ENCODE data around the gene VIPR2.

The VIPR2 gene

DNA sequence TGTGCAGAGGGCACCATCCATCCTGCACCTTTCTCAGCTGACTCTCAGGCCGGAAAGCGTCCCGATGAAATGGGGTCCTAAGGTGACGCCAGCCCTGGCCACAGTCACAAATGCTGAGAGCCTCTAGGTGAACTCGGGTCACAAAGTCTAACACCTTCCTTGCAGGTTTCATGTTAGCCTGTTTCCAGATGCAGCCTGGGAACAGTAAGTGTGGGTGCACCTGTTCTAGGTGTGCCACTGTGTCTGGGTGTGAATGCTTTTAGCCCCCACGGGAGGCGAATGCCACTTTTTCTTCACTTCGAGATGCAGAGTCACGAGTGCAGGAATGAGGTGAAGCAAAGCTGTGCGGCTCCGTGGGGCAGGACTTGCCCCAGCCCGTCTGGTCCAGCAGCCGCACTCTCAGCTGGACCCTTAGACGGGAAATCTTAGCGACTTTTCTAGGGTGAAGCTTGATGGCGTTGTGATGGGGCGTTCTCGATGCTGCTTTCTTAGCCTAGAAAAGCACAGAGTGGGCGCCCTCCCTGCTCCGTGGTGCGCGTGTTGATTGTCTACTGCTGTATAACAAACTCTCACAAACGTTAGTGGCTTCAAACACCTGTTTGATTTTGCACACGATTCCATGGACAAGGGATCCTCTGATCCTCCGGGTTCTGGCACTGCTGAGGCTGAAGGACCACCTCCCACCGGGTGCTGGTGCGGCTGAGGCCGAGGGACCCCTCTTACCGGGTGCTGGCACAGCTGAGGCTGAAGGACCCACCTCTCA, 13.6 kb upstream of the VIPR2 start:
- Histone ChIP-seq H3K4me3 (ENCODE audit: low read depth in 1 of 2, low read length in 2 of 2) (no peak overlapping the region), H3K9me3 (ENCODE audit: insufficient read depth, low read length, severe bottlenecking) (no peaks in the 10 kb centered on the region), H4K20me1 (ENCODE audit: insufficient read depth, low read length) (no peaks in the 10 kb centered on the region), H2AFZ (ENCODE audit: low read depth, low read length) (0 out of 2 replicates have a peak overlapping the region, but pooled peaks have one; percentile 11), H3K79me2 (ENCODE audit: insufficient read depth, low read length) (no peaks in the 10 kb centered on the region), H3K27ac (ENCODE audit: low read length) (peak overlapping the region; percentile 53), H3K4me2 (ENCODE audit: insufficient read depth, low read length) (no peak overlapping the region), H3K9ac (ENCODE audit: low read depth, low read length) (no peak overlapping the region), H3K27me3 (ENCODE audit: insufficient read depth, low read length, poor library complexity) (no peaks in the 10 kb centered on the region), H3K4me1 (ENCODE audit: insufficient read depth, low read length) (peaks cover 16% of the 10 kb centered on the region), H3K36me3 (ENCODE audit: insufficient read depth, low read length) (no peaks in the 10 kb centered on the region)
- ATAC-seq (ENCODE audit: insufficient read depth, low read depth) (no peak), DNase-seq (no peak)
- TF ChIP-seq EZH2 (IDR thresholded peaks at IDR 0.05; ENCODE audit: borderline replicate concordance, low read depth, low read length, severe bottlenecking): no peak
- TF ChIP-seq, protein P1, sequence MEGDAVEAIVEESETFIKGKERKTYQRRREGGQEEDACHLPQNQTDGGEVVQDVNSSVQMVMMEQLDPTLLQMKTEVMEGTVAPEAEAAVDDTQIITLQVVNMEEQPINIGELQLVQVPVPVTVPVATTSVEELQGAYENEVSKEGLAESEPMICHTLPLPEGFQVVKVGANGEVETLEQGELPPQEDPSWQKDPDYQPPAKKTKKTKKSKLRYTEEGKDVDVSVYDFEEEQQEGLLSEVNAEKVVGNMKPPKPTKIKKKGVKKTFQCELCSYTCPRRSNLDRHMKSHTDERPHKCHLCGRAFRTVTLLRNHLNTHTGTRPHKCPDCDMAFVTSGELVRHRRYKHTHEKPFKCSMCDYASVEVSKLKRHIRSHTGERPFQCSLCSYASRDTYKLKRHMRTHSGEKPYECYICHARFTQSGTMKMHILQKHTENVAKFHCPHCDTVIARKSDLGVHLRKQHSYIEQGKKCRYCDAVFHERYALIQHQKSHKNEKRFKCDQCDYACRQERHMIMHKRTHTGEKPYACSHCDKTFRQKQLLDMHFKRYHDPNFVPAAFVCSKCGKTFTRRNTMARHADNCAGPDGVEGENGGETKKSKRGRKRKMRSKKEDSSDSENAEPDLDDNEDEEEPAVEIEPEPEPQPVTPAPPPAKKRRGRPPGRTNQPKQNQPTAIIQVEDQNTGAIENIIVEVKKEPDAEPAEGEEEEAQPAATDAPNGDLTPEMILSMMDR (IDR thresholded peaks at IDR 0.05; ENCODE audit: borderline replicate concordance, extremely low read depth, low read length, poor library complexity, severe bottlenecking): no peak

DNA sequence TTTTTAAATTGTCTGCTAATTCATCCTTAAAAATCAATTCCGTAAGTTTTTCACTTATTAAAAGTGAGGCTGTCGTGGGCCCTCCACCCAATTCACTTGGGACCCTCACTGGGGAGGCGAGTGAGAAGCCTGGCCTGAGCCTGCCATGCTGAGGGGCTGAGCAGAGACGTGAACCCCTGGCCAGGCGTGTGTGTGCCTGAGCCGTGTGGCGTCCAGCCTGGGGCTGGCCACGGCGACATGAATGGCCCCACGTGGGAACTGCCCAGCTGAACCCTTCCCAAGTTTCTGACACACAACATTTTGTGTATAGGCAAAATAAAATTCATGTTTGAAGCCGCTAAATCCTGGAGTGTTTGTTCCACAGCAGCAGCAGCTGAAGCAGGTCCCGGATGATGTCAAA, 13.0 kb upstream of the VIPR2 start:
- H4K20me1 ChIP-seq (ENCODE audit: insufficient read depth, low read length): no peaks in the 10 kb centered on the region
- H3K4me2 ChIP-seq (ENCODE audit: insufficient read depth, low read length): no peak overlapping the region
- no peaks in the 10 kb centered on the region for H3K79me2 ChIP-seq (ENCODE audit: insufficient read depth, low read length)
- H3K4me3 ChIP-seq (ENCODE audit: low read depth in 1 of 2, low read length in 2 of 2): no peak overlapping the region
- H3K27me3 ChIP-seq (ENCODE audit: insufficient read depth, low read length, poor library complexity): no peaks in the 10 kb centered on the region
- DNase-seq (no peak), ATAC-seq (ENCODE audit: insufficient read depth, low read depth) (no peak)
- H3K36me3 ChIP-seq (ENCODE audit: insufficient read depth, low read length): no peaks in the 10 kb centered on the region
- H2AFZ ChIP-seq (ENCODE audit: low read depth, low read length): no peak overlapping the region
- H3K9me3 ChIP-seq (ENCODE audit: insufficient read depth, low read length, severe bottlenecking): no peaks in the 10 kb centered on the region
- no peak overlapping the region for H3K9ac ChIP-seq (ENCODE audit: low read depth, low read length)
- TF ChIP-seq, protein P1 (IDR thresholded peaks at IDR 0.05; ENCODE audit: borderline replicate concordance, extremely low read depth, low read length, poor library complexity, severe bottlenecking): no peak
- TF ChIP-seq EZH2 (IDR thresholded peaks at IDR 0.05; ENCODE audit: borderline replicate concordance, low read depth, low read length, severe bottlenecking): no peak
- no peak overlapping the region for H3K27ac ChIP-seq (ENCODE audit: low read length)
- H3K4me1 ChIP-seq (ENCODE audit: insufficient read depth, low read length): peaks cover 16% of the 10 kb centered on the region

DNA sequence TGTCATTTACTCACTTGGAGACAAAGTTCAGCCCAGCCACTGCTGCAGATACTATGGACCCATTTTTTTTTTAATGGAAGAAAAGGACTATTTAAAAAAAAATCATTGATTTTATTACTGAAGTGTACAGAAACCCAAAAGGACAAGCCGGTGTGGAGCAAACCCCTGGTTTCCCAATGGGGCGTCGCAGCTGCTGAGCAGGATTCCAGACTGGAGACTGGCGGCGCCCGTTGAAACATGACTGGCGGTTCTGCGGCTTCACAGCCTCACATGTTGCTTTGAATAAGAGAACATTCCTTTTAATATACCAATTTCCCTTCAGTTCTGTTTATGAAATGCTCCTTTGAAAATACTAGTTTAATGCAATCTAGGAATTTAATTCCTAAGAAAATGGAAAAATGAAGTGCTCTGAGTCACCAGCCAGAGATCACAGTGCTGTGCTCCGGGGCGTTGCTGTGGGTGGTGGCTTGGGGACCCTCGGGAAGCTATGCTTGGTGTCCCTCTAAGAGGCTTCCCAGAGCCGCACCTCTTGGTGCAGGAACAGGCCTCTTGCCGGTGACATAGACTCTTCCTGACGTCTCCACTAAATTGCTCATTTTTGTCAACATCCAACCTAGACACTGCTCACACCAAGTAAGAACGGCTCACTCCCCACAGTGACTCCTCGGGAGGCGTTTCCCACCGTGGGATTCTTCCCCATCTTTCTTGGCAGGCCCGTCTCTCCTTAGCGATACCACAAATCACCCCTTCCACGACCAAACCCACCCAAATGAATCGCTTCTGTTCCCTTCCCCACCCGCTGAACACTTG, 12.0 kb upstream of the VIPR2 start:
- Histone ChIP-seq H3K36me3 (ENCODE audit: insufficient read depth, low read length) (no peaks in the 10 kb centered on the region), H3K9me3 (ENCODE audit: insufficient read depth, low read length, severe bottlenecking) (no peaks in the 10 kb centered on the region), H3K9ac (ENCODE audit: low read depth, low read length) (no peak overlapping the region), H3K27me3 (ENCODE audit: insufficient read depth, low read length, poor library complexity) (no peaks in the 10 kb centered on the region), H4K20me1 (ENCODE audit: insufficient read depth, low read length) (no peaks in the 10 kb centered on the region), H3K79me2 (ENCODE audit: insufficient read depth, low read length) (no peaks in the 10 kb centered on the region), H3K4me2 (ENCODE audit: insufficient read depth, low read length) (no peak overlapping the region), H3K27ac (ENCODE audit: low read length) (no peak overlapping the region), H2AFZ (ENCODE audit: low read depth, low read length) (no peak overlapping the region), H3K4me1 (ENCODE audit: insufficient read depth, low read length) (peaks cover 16% of the 10 kb centered on the region), H3K4me3 (ENCODE audit: low read depth in 1 of 2, low read length in 2 of 2) (no peak overlapping the region)
- TF ChIP-seq EZH2 (IDR thresholded peaks at IDR 0.05; ENCODE audit: borderline replicate concordance, low read depth, low read length, severe bottlenecking): no peak
- TF ChIP-seq, protein P1 (IDR thresholded peaks at IDR 0.05; ENCODE audit: borderline replicate concordance, extremely low read depth, low read length, poor library complexity, severe bottlenecking): no peak
- DNase-seq (no peak), ATAC-seq (ENCODE audit: insufficient read depth, low read depth) (no peak)
